Liver (tissue), 9 donors: ENCODE data around the gene ADGRG1. TPM values are rescaled to one million over a fixed set of nuclear protein-coding genes. Genes with fewer than 3 reads are reported as not detected.

Experiments used
- DNase-seq: peaks from one replicate; pipeline ENCODE4 v3.0.0-alpha.2; 2017; ENCODE audit warnings: low spot score
- H3K27ac ChIP-seq, 2 donors: one replicate each; pipeline ENCODE4 v1.7.0; 2013; ENCODE audit warnings: inconsistent platforms in 2 of 2, low read length in 2 of 2, control low read depth in 1 of 2, low read depth in 1 of 2, mild to moderate bottlenecking in 1 of 2
- H3K27me3 ChIP-seq, 4 donors: one replicate each; pipeline versions ENCODE4 v1.6.1 to v1.7.0; 2013; ENCODE audit warnings: low read length in 3 of 4, inconsistent platforms in 1 of 4, mild to moderate bottlenecking in 1 of 4, moderate library complexity in 1 of 4; ENCODE audit not compliant: control insufficient read depth in 4 of 4, insufficient read depth in 4 of 4
- H3K36me3 ChIP-seq, 4 donors: one replicate each; pipeline versions ENCODE4 v1.6.1 to v1.7.0; 2013; ENCODE audit warnings: low read length in 3 of 4, mild to moderate bottlenecking in 3 of 4, low read depth in 1 of 4, moderate library complexity in 1 of 4; ENCODE audit not compliant: control insufficient read depth in 4 of 4, insufficient read depth in 3 of 4
- H3K4me1 ChIP-seq, 4 donors: one replicate each; pipeline versions ENCODE4 v1.6.1 to v1.7.0; 2013; ENCODE audit warnings: low read length in 3 of 4, mild to moderate bottlenecking in 3 of 4, moderate library complexity in 1 of 4; ENCODE audit not compliant: control insufficient read depth in 4 of 4, insufficient read depth in 4 of 4
- H3K4me3 ChIP-seq, 3 donors: one replicate each; pipeline versions ENCODE4 v1.6.1 to v1.7.0; 2013; ENCODE audit warnings: low read length in 3 of 3, control low read depth in 1 of 3, low read depth in 1 of 3, mild to moderate bottlenecking in 1 of 3
- H3K9ac ChIP-seq, 2 donors: one replicate each; pipeline ENCODE4 v1.7.0; 2013; ENCODE audit warnings: low read length in 2 of 2, mild to moderate bottlenecking in 2 of 2, moderate library complexity in 2 of 2, control low read depth in 1 of 2, low read depth in 1 of 2
- H3K9me3 ChIP-seq, 4 donors: one replicate each; pipeline versions ENCODE4 v1.6.1 to v1.7.0; 2013; ENCODE audit warnings: low read length in 3 of 4; ENCODE audit not compliant: control insufficient read depth in 4 of 4
- EGR1 ChIP-seq, 2 donors: IDR thresholded peaks; 2 replicates each; pipeline ENCODE4 v1.6.1; 2016 to 2018; ENCODE audit warnings: antibody characterized with exemption in 2 of 2, low read depth in 2 of 2
- FOXA1 ChIP-seq: IDR thresholded peaks from 2 replicates; pipeline ENCODE4 v1.6.1; 2016; ENCODE audit warnings: antibody characterized with exemption
- FOXA2 ChIP-seq: IDR thresholded peaks from 2 replicates; pipeline ENCODE4 v1.6.1; 2016; ENCODE audit warnings: antibody characterized with exemption
- GABPA ChIP-seq, 2 donors: IDR thresholded peaks in 1 of 2; conservative IDR thresholded peaks in 1 of 2; 2 replicates each; pipeline ENCODE4 v1.6.1; 2016; ENCODE audit warnings: antibody characterized with exemption in 2 of 2, mild to moderate bottlenecking in 1 of 2, moderate library complexity in 1 of 2
- HNF4A ChIP-seq, 2 donors: conservative IDR thresholded peaks; 2 replicates each; pipeline ENCODE4 v1.6.1; 2016; ENCODE audit warnings: antibody characterized with exemption in 2 of 2, mild to moderate bottlenecking in 2 of 2
- HNF4G ChIP-seq: IDR thresholded peaks from 2 replicates; pipeline ENCODE4 v1.6.1; 2016; ENCODE audit warnings: antibody characterized with exemption
- JUND ChIP-seq, 2 donors: IDR thresholded peaks; 2 replicates each; pipeline ENCODE4 v1.6.1; 2016; ENCODE audit warnings: antibody characterized with exemption in 2 of 2
- NR2F2 ChIP-seq: IDR thresholded peaks from 2 replicates; pipeline ENCODE4 v1.6.1; 2016; ENCODE audit warnings: antibody characterized with exemption
- RAD21 ChIP-seq, 2 donors: IDR thresholded peaks; 2 replicates each; pipeline ENCODE4 v1.6.1; 2016; ENCODE audit warnings: antibody characterized with exemption in 2 of 2, mild to moderate bottlenecking in 2 of 2
- RXRA ChIP-seq, 2 donors: IDR thresholded peaks; 2 replicates each; pipeline ENCODE4 v1.6.1; 2017 to 2018; ENCODE audit warnings: antibody characterized with exemption in 2 of 2, mild to moderate bottlenecking in 1 of 2
- SP1 ChIP-seq: IDR thresholded peaks from 2 replicates; pipeline ENCODE4 v1.6.1; 2018; ENCODE audit warnings: antibody characterized with exemption, mild to moderate bottlenecking
- TAF1 ChIP-seq: conservative IDR thresholded peaks from 2 replicates; pipeline ENCODE4 v1.6.1; 2016; ENCODE audit warnings: antibody characterized with exemption, mild to moderate bottlenecking
- YY1 ChIP-seq: IDR thresholded peaks from 2 replicates; pipeline ENCODE4 v1.6.1; 2016; ENCODE audit warnings: antibody characterized with exemption, mild to moderate bottlenecking
- WGBS: extraction: QIAGEN DNeasy Blood & Tissue Kit; methylation state at CpG from one replicate; pipeline ENCODE4 v1.1.7; 2013; 5-methylcytosine and 5-hydroxymethylcytosine counted together
- polyA plus RNA-seq, 2 donors: library from polyadenylated mRNA; stranded (reverse) in 1 of 2; unstranded in 1 of 2; fragments of 200-250 nt in 1 of 2; fragments of >200 nt in 1 of 2; fragmentation: Nextera tagmentation in 1 of 2; extraction: Ambion mirVana in 1 of 2; gene quantifications; one replicate each; pipeline versions ENCODE4 v1.2.1 to v1.2.3, GENCODE V29; 2013 to 2015
- total RNA-seq, 2 donors: library from RNA; depleted of rRNA; stranded (reverse); fragments of >200 nt; gene quantifications; one replicate each; pipeline ENCODE4 v1.2.3, GENCODE V29; 2014
- TF ChIP-seq, protein P1 (sequence below): IDR thresholded peaks from 2 replicates; pipeline ENCODE4 v1.6.1; 2016; ENCODE audit warnings: antibody characterized with exemption
- TF ChIP-seq, protein P2 (sequence below): IDR thresholded peaks from 2 replicates; pipeline ENCODE4 v1.6.1; 2016; ENCODE audit warnings: antibody characterized with exemption
- TF ChIP-seq, protein P3 (sequence below): IDR thresholded peaks from 2 replicates; pipeline ENCODE4 v1.6.1; 2016; ENCODE audit warnings: antibody characterized with exemption, mild to moderate bottlenecking
- TF ChIP-seq, protein P4 (sequence below): fragments of 150-350 bp; IDR thresholded peaks from 2 replicates; pipeline ENCODE4 v1.5.1; 2017; ENCODE audit warnings: improper control_type of control experiment, low read depth, low read length; ENCODE audit not compliant: missing input control
- TF ChIP-seq, protein P5 (sequence below): IDR thresholded peaks from 2 replicates; pipeline ENCODE4 v1.6.1; 2016; ENCODE audit warnings: antibody characterized with exemption
- donor health status: healthy.
- donor health status: healthy.
- donor health status: healthy.
- donor health status: healthy.
- donor health status: healthy.

ADGRG1 gene
- total and polyA plus RNA-seq, 4 donors: 1.7 to 3.3 (median 2.0) TPM

DNA sequence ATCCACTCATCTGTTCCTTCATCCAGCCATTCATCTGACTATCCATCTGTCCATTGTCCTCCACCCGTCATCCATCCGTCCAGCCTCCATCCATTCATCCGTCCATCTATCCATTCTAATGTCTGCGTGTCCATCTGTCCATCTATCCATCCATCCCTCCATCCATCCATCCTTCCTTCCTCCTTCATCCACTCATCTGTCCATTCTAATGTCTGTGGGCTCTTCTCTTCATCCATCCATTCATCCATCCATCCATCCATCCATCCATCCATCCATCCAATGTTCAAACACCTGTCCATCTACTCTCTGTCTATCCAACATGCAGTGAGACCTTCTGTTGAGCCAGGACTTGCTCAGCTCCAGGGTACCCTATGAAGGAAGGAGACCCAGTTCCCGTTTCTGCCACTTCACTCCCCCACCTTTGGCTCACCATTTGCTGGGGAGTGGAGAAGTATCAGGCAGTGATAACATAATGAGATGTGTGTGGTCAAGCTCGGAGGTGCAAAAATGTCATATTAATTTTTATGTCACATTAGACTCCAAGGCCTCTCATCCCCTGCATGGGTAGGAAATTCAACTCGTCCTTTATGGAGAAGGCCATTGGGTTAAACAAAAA is 36.5 kb upstream of the ADGRG1 start:
- peak; percentile 16 for DNase-seq

More for the DNA sequence above, 36.5 kb upstream of the ADGRG1 start:
- no peak overlapping the region for H3K4me3 ChIP-seq
- TF ChIP-seq TAF1 (no peak), JUND (IDR thresholded peaks at IDR 0.05) (no peak), NR2F2 (no peak), GABPA (IDR thresholded peaks at IDR 0.05 in 1 of 2, conservative IDR thresholded peaks at IDR 0.05 in 1 of 2) (no peak), RXRA (IDR thresholded peaks at IDR 0.05) (no peak), SP1 (no peak), EGR1 (IDR thresholded peaks at IDR 0.05; ENCODE audit: low read depth in 2 of 2) (no peak), FOXA1 (no peak), YY1 (no peak), HNF4A (conservative IDR thresholded peaks at IDR 0.05) (no peak), RAD21 (IDR thresholded peaks at IDR 0.05) (no peak), FOXA2 (no peak), HNF4G (no peak)
- TF ChIP-seq, protein P1, sequence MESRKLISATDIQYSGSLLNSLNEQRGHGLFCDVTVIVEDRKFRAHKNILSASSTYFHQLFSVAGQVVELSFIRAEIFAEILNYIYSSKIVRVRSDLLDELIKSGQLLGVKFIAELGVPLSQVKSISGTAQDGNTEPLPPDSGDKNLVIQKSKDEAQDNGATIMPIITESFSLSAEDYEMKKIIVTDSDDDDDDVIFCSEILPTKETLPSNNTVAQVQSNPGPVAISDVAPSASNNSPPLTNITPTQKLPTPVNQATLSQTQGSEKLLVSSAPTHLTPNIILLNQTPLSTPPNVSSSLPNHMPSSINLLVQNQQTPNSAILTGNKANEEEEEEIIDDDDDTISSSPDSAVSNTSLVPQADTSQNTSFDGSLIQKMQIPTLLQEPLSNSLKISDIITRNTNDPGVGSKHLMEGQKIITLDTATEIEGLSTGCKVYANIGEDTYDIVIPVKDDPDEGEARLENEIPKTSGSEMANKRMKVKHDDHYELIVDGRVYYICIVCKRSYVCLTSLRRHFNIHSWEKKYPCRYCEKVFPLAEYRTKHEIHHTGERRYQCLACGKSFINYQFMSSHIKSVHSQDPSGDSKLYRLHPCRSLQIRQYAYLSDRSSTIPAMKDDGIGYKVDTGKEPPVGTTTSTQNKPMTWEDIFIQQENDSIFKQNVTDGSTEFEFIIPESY: no peak
- TF ChIP-seq, protein P2, sequence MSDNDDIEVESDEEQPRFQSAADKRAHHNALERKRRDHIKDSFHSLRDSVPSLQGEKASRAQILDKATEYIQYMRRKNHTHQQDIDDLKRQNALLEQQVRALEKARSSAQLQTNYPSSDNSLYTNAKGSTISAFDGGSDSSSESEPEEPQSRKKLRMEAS: no peak
- TF ChIP-seq, protein P3, sequence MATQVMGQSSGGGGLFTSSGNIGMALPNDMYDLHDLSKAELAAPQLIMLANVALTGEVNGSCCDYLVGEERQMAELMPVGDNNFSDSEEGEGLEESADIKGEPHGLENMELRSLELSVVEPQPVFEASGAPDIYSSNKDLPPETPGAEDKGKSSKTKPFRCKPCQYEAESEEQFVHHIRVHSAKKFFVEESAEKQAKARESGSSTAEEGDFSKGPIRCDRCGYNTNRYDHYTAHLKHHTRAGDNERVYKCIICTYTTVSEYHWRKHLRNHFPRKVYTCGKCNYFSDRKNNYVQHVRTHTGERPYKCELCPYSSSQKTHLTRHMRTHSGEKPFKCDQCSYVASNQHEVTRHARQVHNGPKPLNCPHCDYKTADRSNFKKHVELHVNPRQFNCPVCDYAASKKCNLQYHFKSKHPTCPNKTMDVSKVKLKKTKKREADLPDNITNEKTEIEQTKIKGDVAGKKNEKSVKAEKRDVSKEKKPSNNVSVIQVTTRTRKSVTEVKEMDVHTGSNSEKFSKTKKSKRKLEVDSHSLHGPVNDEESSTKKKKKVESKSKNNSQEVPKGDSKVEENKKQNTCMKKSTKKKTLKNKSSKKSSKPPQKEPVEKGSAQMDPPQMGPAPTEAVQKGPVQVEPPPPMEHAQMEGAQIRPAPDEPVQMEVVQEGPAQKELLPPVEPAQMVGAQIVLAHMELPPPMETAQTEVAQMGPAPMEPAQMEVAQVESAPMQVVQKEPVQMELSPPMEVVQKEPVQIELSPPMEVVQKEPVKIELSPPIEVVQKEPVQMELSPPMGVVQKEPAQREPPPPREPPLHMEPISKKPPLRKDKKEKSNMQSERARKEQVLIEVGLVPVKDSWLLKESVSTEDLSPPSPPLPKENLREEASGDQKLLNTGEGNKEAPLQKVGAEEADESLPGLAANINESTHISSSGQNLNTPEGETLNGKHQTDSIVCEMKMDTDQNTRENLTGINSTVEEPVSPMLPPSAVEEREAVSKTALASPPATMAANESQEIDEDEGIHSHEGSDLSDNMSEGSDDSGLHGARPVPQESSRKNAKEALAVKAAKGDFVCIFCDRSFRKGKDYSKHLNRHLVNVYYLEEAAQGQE: no peak
- TF ChIP-seq, protein P4, sequence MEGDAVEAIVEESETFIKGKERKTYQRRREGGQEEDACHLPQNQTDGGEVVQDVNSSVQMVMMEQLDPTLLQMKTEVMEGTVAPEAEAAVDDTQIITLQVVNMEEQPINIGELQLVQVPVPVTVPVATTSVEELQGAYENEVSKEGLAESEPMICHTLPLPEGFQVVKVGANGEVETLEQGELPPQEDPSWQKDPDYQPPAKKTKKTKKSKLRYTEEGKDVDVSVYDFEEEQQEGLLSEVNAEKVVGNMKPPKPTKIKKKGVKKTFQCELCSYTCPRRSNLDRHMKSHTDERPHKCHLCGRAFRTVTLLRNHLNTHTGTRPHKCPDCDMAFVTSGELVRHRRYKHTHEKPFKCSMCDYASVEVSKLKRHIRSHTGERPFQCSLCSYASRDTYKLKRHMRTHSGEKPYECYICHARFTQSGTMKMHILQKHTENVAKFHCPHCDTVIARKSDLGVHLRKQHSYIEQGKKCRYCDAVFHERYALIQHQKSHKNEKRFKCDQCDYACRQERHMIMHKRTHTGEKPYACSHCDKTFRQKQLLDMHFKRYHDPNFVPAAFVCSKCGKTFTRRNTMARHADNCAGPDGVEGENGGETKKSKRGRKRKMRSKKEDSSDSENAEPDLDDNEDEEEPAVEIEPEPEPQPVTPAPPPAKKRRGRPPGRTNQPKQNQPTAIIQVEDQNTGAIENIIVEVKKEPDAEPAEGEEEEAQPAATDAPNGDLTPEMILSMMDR: no peak
- TF ChIP-seq, protein P5, sequence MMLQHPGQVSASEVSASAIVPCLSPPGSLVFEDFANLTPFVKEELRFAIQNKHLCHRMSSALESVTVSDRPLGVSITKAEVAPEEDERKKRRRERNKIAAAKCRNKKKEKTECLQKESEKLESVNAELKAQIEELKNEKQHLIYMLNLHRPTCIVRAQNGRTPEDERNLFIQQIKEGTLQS: no peak
- peaks cover 0 to 6% (median 0%) of the 10 kb centered on the region in 4 donors for H3K4me1 ChIP-seq
- no peak overlapping the region for H3K27ac ChIP-seq
- H3K27me3 ChIP-seq: no peaks in the 10 kb centered on the region
- 77% methylated on average over 7 of the region's 7 CpGs for WGBS
- no peaks in the 10 kb centered on the region for H3K9me3 ChIP-seq
- H3K36me3 ChIP-seq: no peaks in the 10 kb centered on the region
- H3K9ac ChIP-seq: no peak overlapping the region
